Stimulated activated naive CD8-positive, alpha-beta T cell treated with anti-CD3 and anti-CD28 coated beads, Interleukin-15, amount 100 ng/mL, for 72 hours (primary cell): Measurements from ENCODE around the gene PSORS1C1.
"Not testable (repeated sequence)": the region's sequence is repeated elsewhere in the genome, so short reads cannot be mapped to it uniquely, and the experiment has no call there.

ENCODE experiments used
- ATAC-seq: fragments of 150-1000 bp; cut with Tn5 transposase; 2 replicates; pipeline ENCODE4 v1.10.0; 2021; ENCODE audit warnings: mild to moderate bottlenecking, moderate library complexity
- DNase-seq, 2 donors: peaks; one replicate each; pipeline ENCODE4 v3.0.0; 2021 to 2022
- H3K27ac Mint-ChIP-seq, 2 donors: one replicate each; pipeline ENCODE4 v1.8.0; 2022; ENCODE audit warnings: mild to moderate bottlenecking in 2 of 2, mixed read lengths in 2 of 2, moderate library complexity in 2 of 2
- H3K27me3 Mint-ChIP-seq: one replicate; pipeline ENCODE4 v1.8.0; 2022; ENCODE audit warnings: mixed read lengths
- H3K4me1 Mint-ChIP-seq: one replicate; pipeline ENCODE4 v1.8.0; 2022; ENCODE audit warnings: mild to moderate bottlenecking, mixed read lengths
- H3K4me3 Mint-ChIP-seq, 2 donors: one replicate each; pipeline ENCODE4 v1.8.0; 2022; ENCODE audit warnings: mild to moderate bottlenecking in 2 of 2, mixed read lengths in 2 of 2, moderate library complexity in 1 of 2
- H3K9me3 Mint-ChIP-seq, 2 donors: one replicate each; pipeline ENCODE4 v1.8.0; 2022; ENCODE audit warnings: mixed read lengths in 2 of 2

The PSORS1C1 gene

DNA sequence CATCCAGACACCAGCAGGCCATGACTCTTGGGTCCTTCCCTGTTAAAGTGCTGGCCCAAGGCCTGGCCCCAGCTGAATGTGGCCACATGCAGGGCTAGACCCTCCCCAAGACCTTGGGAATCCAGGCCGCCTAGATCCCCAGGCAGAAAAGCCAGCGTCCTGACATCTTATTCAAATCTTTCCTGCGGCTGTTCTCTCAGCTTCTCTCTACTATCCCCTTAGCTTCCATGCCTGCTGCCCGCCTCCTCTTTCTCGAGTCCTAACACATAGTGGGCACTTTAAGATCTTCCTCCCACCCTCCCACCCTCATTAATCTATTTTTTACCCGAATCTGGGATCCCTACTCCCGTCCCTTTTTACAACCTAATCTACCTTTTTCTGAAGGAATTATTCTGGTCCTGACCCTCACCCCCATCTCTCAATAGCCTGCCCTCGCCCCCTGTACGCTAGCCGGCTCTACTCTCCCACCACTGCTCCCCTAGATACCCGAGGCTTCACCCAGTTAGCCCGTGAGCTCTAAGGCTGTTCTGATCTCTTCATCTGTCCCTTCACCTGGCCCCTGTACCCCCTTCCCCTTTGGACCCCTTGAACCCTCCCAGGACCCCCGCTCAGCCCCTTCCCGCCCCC is 43.0 kb downstream of the PSORS1C1 start, which contains the start of gene CCHCR1:
Gene CCHCR1, minus strand, starts transcription at position 290 of the 627 bp plus-strand sequence. Its CDS starts 202 bp downstream, at position 88.
- Mint-ChIP-seq H3K4me3 (peak within 1 kb of the TSS; percentile 94 to 100), H3K27ac (peak within 1 kb of the TSS; percentile 89 to 98), H3K27me3 (no peaks in the 10 kb centered on the region), H3K9me3 (no peaks in the 10 kb centered on the region), H3K4me1 (peaks cover 61% of the 10 kb centered on the region)
- DNase-seq: no peak
- peak; percentile 64 for ATAC-seq

DNA sequence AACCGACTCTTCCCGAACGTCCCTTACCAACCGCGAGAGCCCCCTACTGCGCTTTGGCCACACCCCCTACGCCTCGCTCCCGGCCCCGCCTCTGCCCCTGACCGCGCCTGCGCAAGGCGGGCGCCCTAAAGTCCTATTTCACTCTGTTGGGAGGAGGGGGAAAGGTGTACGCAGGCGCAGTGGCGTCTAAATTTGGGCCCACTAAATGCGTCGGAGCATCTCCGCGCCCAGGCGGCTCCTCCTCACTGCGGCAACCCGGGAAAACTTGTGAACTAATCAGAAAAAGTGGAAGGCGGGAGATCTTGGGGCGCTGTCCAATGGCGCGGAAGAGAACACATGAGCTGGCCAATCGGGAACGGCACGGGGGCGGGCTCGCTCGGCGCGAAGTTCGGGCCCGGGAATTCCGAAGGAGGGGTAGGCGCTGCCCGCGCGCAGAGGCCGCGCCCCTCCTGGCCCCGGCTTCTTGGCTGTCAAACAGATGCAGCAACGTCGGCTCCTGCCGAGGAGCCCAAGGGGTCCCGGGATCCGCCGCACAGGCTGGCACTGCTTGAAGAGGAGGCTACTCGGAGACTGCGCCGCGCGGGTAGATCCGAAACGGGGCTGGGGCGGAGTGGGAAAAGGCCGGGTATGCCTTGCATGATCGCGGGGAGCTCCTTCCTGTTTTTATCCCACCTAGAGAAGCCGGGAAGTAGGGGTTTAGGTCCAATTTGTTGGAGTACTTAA is 43.7 kb downstream of the PSORS1C1 start, which contains the start of gene TCF19:
Gene TCF19, plus strand, starts transcription at position 450 of the 723 bp plus-strand sequence. CDS start 881 bp downstream, outside the sequence.
- DNase-seq (peak; percentile 98 to 99), ATAC-seq (peak; percentile 93)
- H3K27me3 Mint-ChIP-seq: no peaks in the 10 kb centered on the region
- H3K4me1 Mint-ChIP-seq: peaks cover 68% of the 10 kb centered on the region
- H3K9me3 Mint-ChIP-seq: no peaks in the 10 kb centered on the region
- peak within 1 kb of the TSS; percentile 89 to 98 for H3K27ac Mint-ChIP-seq
- H3K4me3 Mint-ChIP-seq: peak within 1 kb of the TSS; percentile 94 to 100

DNA sequence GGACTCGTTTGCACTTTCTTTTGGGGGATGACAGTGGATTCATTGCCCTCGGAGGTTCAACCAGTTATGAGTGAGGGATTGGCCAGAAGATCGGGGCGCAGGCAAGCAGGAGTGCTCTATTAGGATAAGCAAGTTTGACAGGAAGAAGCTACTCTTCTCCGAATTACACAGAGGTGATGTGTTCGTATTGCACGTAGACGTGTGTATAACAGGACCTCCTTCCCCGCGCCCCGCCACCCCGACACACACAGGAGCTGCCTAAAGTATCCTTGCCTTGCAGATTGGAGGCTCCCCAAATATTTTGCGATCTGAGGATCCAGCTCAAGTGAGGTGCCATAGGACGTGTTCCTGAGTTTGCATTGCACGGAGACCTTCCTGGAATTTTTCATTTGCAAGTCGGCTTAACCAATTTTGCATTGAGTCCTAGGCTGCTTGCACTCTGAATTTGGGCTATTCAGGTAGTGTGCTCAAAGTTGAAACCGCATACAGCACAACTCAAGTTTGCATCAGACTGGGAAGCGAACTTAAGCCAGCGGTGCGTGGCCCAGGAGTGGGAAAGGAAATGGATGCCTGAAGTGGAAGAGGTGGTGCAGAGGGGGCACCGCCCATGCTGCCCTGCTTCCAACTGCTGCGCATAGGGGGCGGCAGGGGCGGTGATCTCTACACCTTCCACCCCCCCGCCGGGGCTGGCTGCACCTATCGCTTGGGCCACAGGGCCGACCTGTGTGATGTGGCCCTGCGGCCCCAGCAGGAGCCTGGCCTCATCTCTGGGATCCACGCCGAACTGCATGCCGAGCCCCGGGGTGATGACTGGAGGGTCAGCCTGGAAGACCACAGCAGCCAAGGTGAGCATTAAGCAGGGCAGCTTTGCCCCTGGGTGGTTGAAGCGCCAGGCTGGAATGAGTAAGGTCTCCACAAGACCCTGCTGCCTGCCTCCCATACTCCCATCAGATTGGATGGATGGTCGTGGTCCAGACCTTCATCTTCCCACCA is 44.6 kb downstream of the PSORS1C1 start:
- no peaks in the 10 kb centered on the region for H3K9me3 Mint-ChIP-seq
- peaks cover 76% of the 10 kb centered on the region for H3K4me1 Mint-ChIP-seq
- H3K27ac Mint-ChIP-seq: peak overlapping the region; percentile 87 to 98
- ATAC-seq (peak; percentile 38), DNase-seq (peak; percentile 17 to 29)
- no peaks in the 10 kb centered on the region for H3K27me3 Mint-ChIP-seq
- H3K4me3 Mint-ChIP-seq: peak overlapping the region; percentile 94 to 100

DNA sequence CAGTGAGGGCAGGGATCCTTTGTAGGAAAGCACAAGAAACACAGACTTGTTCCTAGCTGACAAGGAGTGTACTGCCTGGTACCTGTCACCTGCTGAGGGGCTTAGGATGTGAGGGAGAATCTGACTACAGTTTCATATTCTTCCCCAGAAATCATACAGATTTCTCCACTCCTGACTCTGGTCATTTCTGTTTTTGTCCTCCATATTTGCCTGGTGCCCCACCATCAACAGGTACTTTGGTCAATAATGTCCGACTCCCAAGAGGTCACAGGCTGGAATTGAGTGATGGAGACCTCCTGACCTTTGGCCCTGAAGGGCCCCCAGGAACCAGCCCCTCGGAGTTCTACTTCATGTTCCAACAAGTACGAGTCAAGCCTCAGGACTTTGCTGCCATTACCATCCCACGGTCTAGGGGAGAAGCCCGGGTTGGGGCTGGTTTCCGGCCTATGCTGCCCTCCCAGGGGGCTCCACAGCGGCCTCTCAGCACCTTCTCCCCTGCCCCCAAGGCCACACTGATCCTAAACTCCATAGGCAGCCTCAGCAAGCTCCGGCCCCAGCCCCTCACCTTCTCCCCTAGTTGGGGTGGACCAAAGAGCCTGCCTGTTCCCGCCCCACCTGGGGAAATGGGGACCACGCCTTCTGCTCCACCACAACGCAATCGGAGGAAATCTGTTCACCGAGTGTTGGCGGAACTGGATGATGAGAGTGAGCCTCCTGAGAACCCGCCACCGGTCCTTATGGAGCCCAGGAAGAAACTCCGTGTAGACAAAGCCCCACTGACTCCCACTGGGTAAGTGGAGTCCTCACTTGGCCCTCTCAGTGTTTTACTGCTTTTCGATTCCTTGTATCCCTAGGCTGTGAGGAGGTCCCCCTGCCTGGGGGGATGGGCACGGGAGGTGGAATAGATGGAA is 46.9 kb downstream of the PSORS1C1 start:
- Mint-ChIP-seq H3K9me3 (no peaks in the 10 kb centered on the region), H3K4me3 (peak overlapping the region in 1 of 2 donors; percentile 17), H3K4me1 (peaks cover 77% of the 10 kb centered on the region), H3K27me3 (no peaks in the 10 kb centered on the region), H3K27ac (peak overlapping the region in 1 of 2 donors; percentile 55)
- no peak for DNase-seq
- ATAC-seq: no peak

DNA sequence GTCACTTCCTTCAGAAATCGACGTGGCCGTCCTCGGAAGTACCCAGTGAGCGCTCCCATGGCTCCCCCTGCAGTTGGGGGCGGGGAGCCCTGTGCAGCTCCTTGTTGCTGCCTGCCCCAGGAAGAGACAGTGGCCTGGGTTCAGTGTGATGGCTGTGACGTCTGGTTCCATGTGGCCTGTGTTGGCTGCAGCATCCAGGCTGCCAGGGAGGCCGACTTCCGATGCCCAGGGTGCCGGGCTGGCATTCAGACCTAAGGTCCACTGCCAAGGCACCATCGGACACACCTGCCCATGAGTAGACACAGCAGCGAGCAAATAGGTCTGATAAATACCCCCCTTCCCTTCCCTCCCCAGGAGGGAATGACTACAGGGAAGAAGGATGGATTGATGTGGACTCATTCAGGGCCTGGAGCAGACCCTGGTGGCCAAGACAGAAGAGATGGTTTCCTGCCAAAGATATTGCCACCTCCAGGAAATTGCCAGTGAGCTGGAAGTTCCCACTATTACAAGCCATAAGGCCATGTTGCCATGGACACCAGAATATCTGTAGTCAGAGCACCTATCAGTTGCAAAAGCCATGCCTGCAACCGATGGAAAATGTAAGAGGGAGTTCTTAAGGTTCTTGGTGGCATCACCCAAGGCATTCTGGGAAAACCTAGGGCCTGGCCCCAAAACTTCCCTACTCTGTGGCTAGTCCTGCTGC is 48.0 kb downstream of the PSORS1C1 start:
- H3K9me3 Mint-ChIP-seq: no peaks in the 10 kb centered on the region
- DNase-seq (no peak), ATAC-seq (no peak)
- no peaks in the 10 kb centered on the region for H3K27me3 Mint-ChIP-seq
- H3K27ac Mint-ChIP-seq: no peak overlapping the region
- no peak overlapping the region for H3K4me3 Mint-ChIP-seq
- H3K4me1 Mint-ChIP-seq: peaks cover 66% of the 10 kb centered on the region

DNA sequence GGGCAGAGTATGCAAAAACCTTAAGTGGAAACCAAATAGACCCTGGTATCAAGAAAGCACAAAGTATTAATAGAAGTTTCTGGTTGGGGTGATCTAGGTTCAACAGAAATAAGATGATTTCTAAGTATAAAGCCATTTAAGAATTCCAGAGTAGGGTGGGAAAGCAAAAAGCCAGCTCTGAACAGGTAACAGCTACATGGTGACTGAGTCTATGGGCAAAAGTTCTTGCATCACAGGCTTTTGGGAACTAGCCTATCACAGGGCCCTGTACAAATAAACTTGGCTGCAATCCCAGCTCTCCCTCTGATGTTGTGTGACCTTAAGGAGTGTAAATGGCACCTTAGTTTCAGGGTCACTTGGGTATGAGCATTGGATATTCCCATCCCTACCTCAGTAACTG is 49.3 kb downstream of the PSORS1C1 start:
- no peaks in the 10 kb centered on the region for H3K27me3 Mint-ChIP-seq
- H3K4me1 Mint-ChIP-seq: peaks cover 61% of the 10 kb centered on the region
- no peak for DNase-seq
- H3K4me3 Mint-ChIP-seq: no peak overlapping the region
- H3K27ac Mint-ChIP-seq: no peak overlapping the region
- H3K9me3 Mint-ChIP-seq: no peaks in the 10 kb centered on the region
- ATAC-seq: no peak

DNA sequence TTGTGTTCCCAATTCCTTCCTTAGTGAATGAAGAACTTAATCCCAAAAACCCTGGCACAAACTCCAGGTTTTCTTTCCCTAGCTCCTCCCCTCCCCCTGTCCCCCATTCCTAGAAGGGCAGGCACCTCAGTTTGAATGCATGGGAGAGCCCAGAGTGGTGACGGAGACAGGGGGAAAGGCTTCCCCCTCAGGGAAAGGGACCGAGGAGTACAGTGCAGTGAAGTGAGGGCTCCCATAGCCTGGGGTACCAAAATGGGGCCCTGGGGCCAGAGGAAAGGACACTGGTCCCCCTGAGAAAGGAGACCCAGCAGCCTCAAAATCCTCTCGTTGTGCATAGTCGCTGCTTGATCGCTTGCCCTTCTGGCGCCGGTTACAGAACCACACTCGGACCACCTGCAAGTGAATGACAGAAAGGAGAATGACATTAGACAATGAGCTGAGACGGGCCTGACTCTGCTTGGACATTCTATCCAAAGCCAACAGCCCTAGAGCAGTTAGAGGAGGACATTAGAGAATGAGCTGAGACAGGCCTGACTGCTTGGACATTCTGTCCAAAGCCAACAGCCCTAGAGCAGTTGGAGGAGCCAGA is 50.0 kb downstream of the PSORS1C1 start:
- peaks cover 57% of the 10 kb centered on the region for H3K4me1 Mint-ChIP-seq

DNA sequence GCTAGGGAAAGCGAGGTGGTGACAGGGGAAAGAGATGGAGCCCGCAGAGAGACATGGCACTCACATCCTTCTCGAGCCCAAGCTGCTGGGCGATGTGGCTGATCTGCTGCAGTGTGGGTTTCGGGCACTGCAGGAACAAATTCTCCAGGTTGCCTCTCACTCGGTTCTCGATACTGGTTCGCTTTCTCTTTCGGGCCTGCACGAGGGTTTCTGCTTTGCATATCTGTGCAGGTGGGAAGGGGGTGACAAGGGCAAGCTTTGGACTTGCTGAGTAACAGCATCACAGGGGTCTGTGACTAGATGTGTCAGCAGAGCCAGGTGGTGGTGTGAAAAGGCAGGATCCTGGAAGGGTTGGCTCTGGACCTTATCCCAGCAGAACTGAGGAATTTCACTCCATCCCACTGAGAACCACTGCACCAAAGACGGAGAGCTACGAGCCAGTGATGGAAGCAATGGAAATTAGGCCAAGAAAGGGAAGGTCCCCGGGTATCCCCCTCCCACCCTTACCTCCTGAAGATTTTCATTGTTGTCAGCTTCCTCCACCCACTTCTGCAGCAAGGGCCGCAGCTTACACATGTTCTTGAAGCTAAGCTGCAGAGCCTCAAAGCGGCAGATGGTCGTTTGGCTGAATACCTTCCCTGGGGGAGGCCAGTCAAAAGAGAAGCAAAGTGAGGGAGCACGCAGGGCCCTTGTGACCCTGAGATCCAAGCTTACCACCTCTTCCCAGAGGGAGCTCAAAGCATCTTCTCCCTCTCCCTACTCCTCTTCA is 50.6 kb downstream of the PSORS1C1 start:
- not testable (repeated sequence) for DNase-seq, H3K27me3 Mint-ChIP-seq, H3K9me3 Mint-ChIP-seq, H3K27ac Mint-ChIP-seq, H3K4me3 Mint-ChIP-seq
- H3K4me1 Mint-ChIP-seq: peaks cover 51% of the 10 kb centered on the region
- ATAC-seq: peak; percentile 32

More for the DNA sequence above, 50.0 kb downstream of the PSORS1C1 start:
- not testable (repeated sequence) for H3K9me3 Mint-ChIP-seq, DNase-seq, H3K27ac Mint-ChIP-seq, H3K4me3 Mint-ChIP-seq, H3K27me3 Mint-ChIP-seq
- peak; percentile 21 for ATAC-seq

DNA sequence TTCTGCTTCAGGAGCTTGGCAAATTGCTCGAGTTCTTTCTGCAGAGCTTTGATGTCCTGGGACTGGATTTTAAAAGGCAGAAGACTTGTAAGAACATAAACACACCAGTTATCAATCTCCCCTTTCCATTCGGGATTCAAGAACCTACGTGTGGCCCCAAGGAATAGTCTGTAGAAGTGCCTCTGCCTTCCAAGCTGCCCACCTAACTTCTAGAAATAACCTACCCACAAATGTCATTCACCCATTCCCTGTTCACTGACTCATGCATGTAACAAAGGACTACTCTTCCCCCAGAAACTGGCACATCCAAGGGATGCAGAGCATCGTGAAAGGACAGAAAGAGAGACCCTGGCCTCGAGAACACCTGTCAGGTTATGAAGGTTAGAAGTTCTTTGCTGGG is 51.4 kb downstream of the PSORS1C1 start:
- no peak overlapping the region for H3K27ac Mint-ChIP-seq
- peaks cover 44% of the 10 kb centered on the region for H3K4me1 Mint-ChIP-seq
- no peaks in the 10 kb centered on the region for H3K27me3 Mint-ChIP-seq
- DNase-seq: no peak
- H3K9me3 Mint-ChIP-seq: no peaks in the 10 kb centered on the region
- H3K4me3 Mint-ChIP-seq: no peak overlapping the region
- no peak for ATAC-seq

DNA sequence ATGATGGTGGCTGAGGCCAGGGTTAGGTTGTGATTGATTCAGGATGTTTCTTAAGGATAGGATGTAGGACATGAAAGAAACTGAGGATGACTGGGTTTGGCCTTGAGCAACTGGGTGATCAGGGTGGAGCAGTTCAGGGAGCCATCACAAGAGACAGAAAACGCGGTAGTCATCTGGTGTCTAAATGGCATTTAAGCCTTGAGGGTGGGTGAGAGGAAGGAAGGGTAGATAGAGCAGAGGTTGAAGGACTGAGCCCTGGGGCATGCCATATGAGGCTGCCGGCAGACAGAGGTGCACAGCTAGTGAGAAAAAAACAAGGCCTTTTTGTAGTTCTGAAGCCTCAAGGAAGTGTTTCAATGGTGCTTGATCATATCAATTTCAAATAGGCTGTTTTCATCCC is 54.0 kb downstream of the PSORS1C1 start:
- DNase-seq (no peak), ATAC-seq (no peak)
- H3K4me1 Mint-ChIP-seq: peaks cover 18% of the 10 kb centered on the region
- no peaks in the 10 kb centered on the region for H3K9me3 Mint-ChIP-seq
- peak overlapping the region in 1 of 2 donors; percentile 1 for H3K27ac Mint-ChIP-seq
- H3K4me3 Mint-ChIP-seq: no peak overlapping the region
- H3K27me3 Mint-ChIP-seq: no peaks in the 10 kb centered on the region

DNA sequence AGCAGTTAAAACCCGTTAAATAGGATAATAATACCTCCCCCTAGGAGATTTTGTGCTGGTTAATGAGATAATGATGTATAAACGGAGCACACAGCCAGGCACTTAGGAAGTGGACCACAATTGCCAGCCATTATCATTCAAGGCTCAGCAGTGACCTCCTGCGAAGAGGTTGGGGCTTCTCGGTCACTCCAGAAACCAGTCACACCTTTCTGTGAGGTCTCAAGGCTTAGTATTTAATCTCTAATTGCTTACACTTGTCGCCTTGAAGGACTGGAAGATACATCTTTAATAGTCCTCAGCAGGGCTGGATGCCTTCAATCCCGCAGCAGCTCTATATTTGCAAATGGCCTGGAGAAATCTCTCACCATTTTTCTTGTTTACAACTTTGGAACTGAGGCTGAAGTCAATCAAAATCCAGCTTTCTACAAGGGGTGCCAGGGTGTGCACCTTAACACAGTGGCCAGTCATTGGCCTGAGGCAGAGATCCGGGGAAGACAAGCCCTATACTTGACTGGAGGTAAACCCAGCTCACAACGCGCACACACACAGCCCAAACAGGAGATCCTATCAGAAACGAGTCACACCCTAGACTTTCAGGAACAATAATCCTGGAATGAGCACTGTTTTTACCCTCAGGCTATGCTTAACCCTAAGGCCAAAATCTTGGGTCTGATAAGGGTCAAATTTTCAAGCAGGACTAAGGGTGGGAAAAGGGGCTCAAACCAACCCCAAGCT is 54.7 kb downstream of the PSORS1C1 start:
- no peaks in the 10 kb centered on the region for H3K9me3 Mint-ChIP-seq
- DNase-seq (no peak), ATAC-seq (no peak)
- H3K4me3 Mint-ChIP-seq: no peak overlapping the region
- H3K4me1 Mint-ChIP-seq: peaks cover 12% of the 10 kb centered on the region
- no peak overlapping the region for H3K27ac Mint-ChIP-seq
- no peaks in the 10 kb centered on the region for H3K27me3 Mint-ChIP-seq

DNA sequence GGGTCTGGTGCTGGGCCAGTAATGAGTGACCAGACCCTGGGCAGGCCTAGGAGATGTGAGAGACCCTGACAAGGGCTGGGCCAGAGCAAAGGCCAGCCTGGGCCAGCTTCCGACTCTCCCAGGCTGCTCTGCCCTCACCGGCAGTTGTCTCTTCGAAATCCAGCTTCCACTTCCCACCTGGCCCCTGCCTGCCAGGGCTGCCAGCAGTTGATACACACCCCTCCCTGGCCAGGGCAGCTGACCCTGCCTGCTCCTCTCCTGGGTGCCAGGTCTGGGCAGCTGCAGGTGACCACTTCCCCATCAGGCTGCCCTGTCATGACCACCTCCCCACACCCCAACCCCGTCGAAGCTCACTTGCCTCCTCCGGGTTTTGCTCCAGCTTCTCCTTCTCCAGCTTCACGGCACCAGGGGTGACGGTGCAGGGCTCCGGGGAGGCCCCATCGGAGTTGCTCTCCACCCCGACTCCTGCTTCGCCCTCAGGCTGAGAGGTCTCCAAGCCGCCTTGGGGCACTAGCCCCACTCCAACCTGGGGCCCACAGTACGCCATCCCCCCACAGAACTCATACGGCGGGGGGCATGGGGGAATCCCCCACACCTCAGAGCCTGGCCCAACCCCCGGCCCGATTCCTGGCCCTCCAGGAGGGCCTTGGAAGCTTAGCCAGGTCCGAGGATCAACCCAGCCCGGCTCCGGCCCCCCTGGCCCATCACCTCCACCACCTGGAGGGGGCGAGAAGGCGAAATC is 55.4 kb downstream of the PSORS1C1 start:
- not testable (repeated sequence) for H3K27me3 Mint-ChIP-seq, ATAC-seq, H3K9me3 Mint-ChIP-seq, H3K4me3 Mint-ChIP-seq, DNase-seq, H3K4me1 Mint-ChIP-seq
- peak overlapping the region in 1 of 2 donors; percentile 94 for H3K27ac Mint-ChIP-seq
